Activated CD8-positive, alpha-beta memory T cell treated with anti-CD3 and anti-CD28 coated beads, Interleukin-2, amount 10 ng/mL, durations not matched to agents 7 days and 5 days (primary cell): ENCODE measurements around the gene COL23A1. TPM values are rescaled to one million over a fixed set of nuclear protein-coding genes. Genes with fewer than 3 reads are reported as not detected.

ENCODE experiments used
- ATAC-seq: fragments of 150-1000 bp; cut with Tn5 transposase; one replicate; pipeline ENCODE4 v1.10.0; 2021; ENCODE audit warnings: moderate library complexity
- CTCF ChIA-PET: fragments of 350-600 bp; sonication (Branson Sonifier 250); formaldehyde crosslinking; loops from one replicate; lab custom pipeline; 2021; ENCODE audit warnings: antibody characterized with exemption; lab: Charles Lee
- DNase-seq: peaks from one replicate; pipeline ENCODE4 v3.0.0-alpha.2; 2020
- H3K27ac Mint-ChIP-seq: one replicate; pipeline ENCODE4 v1.8.0; 2021; ENCODE audit warnings: mild to moderate bottlenecking, mixed read lengths
- H3K27me3 Mint-ChIP-seq: one replicate; pipeline ENCODE4 v1.8.0; 2021; ENCODE audit warnings: mixed read lengths
- H3K36me3 Mint-ChIP-seq: one replicate; pipeline ENCODE4 v1.8.0; 2021; ENCODE audit warnings: mild to moderate bottlenecking, mixed read lengths
- H3K4me1 Mint-ChIP-seq: one replicate; pipeline ENCODE4 v1.8.0; 2021; ENCODE audit warnings: mixed read lengths
- H3K4me3 Mint-ChIP-seq: one replicate; pipeline ENCODE4 v1.8.0; 2021; ENCODE audit warnings: mild to moderate bottlenecking, moderate library complexity, mixed read lengths
- H3K9me3 Mint-ChIP-seq: one replicate; pipeline ENCODE4 v1.8.0; 2022; ENCODE audit warnings: low read depth, mixed read lengths
- total RNA-seq, 2 experiments: library from RNA; stranded (reverse); gene quantifications; one replicate each; pipeline ENCODE4 v1.2.3, GENCODE V29; 2021

Gene COL23A1
- total RNA-seq, 2 experiments from 2014 or later = 0.18 to 0.19 TPM

DNA sequence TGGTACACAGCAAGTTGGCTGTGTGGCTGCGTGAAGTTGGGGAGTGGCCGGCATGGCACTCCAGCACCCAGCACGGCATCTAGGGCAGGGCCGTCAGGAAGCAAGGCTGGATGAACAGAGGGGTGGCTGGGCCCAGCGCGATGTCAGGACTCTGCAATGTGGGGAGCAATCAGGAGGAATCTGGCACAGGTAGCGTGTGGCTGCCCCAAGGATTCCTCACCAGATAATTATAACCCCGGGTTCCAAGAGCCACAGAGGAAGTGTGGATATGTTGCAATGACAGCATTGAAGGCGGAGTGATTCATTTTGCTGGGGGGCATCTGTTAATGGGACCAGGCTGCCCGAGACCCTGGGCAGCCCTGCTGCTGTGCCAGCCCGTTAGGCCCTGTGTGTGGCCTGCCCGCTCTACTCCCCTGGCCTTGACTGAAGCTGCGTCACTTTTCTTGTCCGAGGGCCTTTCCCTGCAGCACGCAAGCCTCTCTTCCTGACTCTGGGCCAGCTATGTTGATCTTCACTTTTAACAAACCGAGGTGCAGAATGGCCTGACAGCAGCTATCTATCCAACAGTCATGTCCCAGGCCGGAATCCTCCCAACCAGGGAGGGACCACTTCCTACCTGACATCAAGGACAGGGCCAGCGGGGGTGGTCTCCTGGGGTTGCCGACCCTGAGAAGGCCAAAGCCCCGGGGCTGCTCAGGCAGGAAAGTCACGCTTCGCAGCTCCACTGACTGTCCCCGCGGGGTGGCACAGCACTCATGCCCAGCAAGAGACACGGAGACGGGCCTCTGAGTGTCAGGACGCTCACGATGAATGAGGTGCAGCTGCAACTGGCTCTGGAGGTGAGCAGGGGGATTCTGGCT, 239.6 kb downstream of the COL23A1 start:
- no peak for ATAC-seq
- no peak overlapping the region for H3K27ac Mint-ChIP-seq
- H3K4me3 Mint-ChIP-seq = no peak overlapping the region
- no peaks in the 10 kb centered on the region for H3K9me3 Mint-ChIP-seq
- H3K27me3 Mint-ChIP-seq = peaks cover 2% of the 10 kb centered on the region
- no peaks in the 10 kb centered on the region for H3K4me1 Mint-ChIP-seq
- DNase-seq = no peak
- CTCF ChIA-PET = no interaction called here
- H3K36me3 Mint-ChIP-seq = no peaks in the 10 kb centered on the region

DNA sequence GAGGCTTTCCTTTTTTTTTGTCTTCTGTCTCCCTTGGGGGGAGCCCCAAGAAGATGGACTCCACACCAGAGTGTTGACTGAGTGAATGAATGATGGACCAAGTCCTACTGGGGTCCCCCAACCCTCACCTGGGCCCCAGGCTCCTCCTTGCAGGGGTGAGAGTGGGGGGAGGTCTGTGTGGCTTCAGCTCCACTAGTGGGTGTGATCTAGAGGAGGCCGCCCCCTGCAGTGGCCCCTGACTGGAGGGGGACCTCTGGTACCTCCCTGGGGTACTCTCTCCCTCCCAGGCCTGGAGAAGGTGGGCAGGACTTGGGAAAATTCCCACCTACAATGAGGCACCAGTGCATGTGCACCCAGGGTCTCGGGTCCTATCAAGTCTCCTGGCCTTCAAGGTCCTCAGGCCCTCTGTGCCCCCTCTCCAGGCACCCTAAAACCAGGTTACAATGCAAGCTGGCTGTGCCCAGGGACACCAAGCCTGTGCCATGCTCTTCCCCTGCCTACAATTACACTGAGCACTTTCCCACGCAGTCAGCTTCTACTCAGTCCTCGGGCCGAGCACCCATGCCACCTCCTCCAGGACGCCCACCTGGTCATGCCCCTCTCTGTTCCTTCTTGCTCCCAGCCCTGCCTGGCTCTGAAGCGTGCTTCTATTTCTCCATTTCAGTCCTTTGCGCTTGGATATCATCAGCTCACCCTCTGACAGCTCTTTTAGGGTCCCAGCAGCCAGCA, 240.4 kb downstream of the COL23A1 start:
- H3K36me3 Mint-ChIP-seq = no peaks in the 10 kb centered on the region
- no peaks in the 10 kb centered on the region for H3K4me1 Mint-ChIP-seq
- H3K27ac Mint-ChIP-seq = no peak overlapping the region
- no peak for ATAC-seq
- CTCF ChIA-PET = no interaction called here
- H3K9me3 Mint-ChIP-seq = no peaks in the 10 kb centered on the region
- H3K4me3 Mint-ChIP-seq = no peak overlapping the region
- H3K27me3 Mint-ChIP-seq = peaks cover 2% of the 10 kb centered on the region
- no peak for DNase-seq

DNA sequence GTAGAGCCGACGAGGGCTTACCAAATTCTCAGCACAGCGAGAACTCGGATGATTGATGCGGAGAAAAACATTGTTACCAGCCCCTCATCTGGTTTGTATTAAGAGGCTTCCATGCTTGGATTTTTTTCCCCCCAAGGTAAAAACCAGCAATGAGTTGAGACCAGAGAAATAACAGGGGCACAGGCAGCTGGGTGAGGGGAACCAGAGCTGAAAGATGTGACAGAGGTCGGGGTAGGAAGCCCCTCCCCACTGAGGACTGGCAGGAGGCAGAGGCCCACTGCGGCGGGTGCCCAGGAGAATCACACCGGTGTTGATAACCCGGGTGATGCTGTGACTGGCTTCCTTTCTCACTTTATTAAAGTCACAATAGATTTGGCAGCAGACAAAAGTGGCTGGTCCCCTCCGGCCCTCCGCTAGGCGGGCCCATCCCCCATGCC, 241.1 kb downstream of the COL23A1 start:
- DNase-seq = no peak
- H3K27ac Mint-ChIP-seq = no peak overlapping the region
- no peak overlapping the region for H3K4me3 Mint-ChIP-seq
- H3K9me3 Mint-ChIP-seq = no peaks in the 10 kb centered on the region
- no peaks in the 10 kb centered on the region for H3K4me1 Mint-ChIP-seq
- H3K36me3 Mint-ChIP-seq = no peaks in the 10 kb centered on the region
- no peak for ATAC-seq
- no peaks in the 10 kb centered on the region for H3K27me3 Mint-ChIP-seq
- CTCF ChIA-PET = no interaction called here

DNA sequence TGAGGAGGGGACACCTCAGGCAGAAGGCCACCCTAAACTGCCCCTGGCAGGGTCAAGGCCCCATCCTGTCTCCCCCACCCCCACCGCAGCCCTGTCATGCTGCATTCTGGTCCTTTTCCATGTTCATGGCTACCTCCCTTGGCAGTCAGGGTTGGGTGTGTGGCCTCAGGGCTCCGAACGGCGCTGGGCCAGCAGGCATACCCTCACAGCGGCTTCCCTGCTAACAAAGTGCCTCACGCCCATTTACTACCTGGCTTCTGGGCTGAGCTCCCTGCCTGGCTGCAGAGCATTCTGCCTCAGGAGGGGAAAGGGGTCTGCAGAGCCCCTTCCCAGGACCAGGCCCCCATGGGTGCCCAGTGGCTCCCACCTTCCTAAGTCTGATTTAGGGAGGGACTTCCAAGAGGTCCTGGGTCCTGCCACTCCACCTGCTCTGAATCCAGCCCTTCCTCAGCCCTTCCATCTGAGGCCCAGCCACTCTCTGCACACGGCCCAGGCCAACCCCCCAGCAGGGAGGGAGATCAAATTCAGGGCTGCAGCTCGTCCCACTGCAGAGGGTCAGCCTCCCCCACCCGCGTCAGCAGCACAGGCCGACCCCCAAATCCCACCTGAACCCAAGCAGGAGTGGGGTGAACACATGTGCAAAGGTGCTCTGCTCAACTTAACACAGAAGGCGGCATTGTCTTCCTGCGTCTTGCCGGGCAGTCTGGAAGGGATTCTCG, 241.7 kb downstream of the COL23A1 start:
- H3K4me3 Mint-ChIP-seq = no peak overlapping the region
- no peaks in the 10 kb centered on the region for H3K27me3 Mint-ChIP-seq
- no peaks in the 10 kb centered on the region for H3K36me3 Mint-ChIP-seq

DNA sequence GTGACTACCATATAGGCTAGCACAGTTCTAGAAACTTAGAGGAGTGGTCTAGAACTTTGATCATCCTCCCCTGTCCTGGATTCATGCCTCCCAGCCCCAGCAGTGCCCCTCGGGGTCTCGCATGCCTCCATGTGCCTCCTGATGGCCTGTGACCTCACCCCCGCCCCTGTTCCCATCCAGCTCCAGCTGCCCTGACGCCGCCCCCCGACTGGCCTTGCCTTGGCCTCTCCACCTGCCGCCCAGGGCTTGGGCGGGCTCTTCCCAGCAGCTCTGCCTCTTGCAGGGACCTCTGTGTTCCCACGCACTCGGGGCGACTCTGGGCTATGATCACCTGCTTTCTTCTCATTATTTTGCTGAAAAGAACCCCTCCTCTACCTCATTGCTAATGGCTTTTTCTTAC, 242.2 kb downstream of the COL23A1 start:
- H3K4me3 Mint-ChIP-seq = no peak overlapping the region
- no peak for ATAC-seq
- DNase-seq = no peak
- no peak overlapping the region for H3K27ac Mint-ChIP-seq
- no peaks in the 10 kb centered on the region for H3K9me3 Mint-ChIP-seq
- CTCF ChIA-PET = no interaction called here
- no peaks in the 10 kb centered on the region for H3K4me1 Mint-ChIP-seq
- no peaks in the 10 kb centered on the region for H3K36me3 Mint-ChIP-seq
- H3K27me3 Mint-ChIP-seq = no peaks in the 10 kb centered on the region

More for the DNA sequence above, 241.7 kb downstream of the COL23A1 start:
- no peaks in the 10 kb centered on the region for H3K4me1 Mint-ChIP-seq
- H3K9me3 Mint-ChIP-seq = no peaks in the 10 kb centered on the region
- ATAC-seq = no peak
- DNase-seq = no peak
- CTCF ChIA-PET = no interaction called here
- H3K27ac Mint-ChIP-seq = no peak overlapping the region

DNA sequence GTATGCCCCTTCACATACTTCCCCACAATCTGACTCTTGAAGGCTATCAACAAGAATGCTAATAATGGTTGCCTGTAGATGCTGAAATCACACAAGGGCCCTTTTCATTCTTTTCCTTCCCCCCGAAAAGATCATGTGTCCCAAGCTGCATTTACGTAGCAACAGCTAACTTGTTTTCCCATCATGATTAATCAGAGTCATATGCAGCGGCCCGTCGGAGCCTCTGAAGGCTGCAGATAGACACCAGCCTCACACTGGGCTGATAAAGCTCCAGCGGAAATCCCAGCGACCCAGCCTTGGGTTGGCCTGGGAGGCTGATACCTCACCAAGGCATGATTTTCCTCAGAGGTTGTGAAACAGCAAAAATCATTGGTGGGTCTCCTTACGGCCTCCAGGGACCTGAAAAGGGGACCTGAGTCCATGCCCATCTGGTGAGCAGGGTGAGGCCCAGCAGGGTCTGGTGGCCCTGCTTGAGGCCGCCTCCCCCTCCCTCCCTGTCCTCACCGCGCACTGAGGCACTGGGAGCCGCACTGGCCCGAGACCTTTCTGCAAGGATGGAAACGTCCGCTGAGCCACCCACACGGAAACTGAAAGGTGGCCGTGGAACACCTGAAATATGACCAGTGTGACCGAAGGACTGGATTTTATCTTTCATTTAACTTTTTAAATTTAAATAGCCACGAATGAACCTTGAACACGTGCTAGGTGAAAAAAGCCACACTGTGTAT, 243.4 kb downstream of the COL23A1 start:
- CTCF ChIA-PET = no interaction called here
- H3K4me3 Mint-ChIP-seq = no peak overlapping the region
- H3K9me3 Mint-ChIP-seq = no peaks in the 10 kb centered on the region

DNA sequence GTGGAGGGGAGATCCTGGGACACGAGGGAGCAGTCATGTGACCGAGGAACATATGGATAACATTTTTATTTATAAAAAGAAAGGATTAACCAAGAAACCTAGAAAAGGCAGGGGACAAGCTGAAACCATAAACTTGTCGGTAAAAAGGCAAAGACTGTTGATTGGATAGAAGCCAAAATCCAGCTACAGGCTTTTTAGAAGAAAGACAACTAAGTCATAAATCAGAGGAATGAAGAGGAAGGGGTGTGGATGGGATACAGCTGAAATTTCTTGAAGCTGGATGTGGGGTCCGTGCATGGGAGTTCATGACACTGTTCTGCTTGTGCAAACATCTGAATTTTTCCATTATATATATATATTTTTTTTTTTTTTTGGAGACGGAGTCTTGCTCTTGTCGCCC, 246.9 kb downstream of the COL23A1 start:
- no peaks in the 10 kb centered on the region for H3K36me3 Mint-ChIP-seq
- H3K27ac Mint-ChIP-seq = no peak overlapping the region
- CTCF ChIA-PET = no interaction called here
- H3K4me1 Mint-ChIP-seq = no peaks in the 10 kb centered on the region
- no peaks in the 10 kb centered on the region for H3K9me3 Mint-ChIP-seq
- ATAC-seq (no peak), DNase-seq (no peak)
- H3K27me3 Mint-ChIP-seq = peaks cover 3% of the 10 kb centered on the region
- no peak overlapping the region for H3K4me3 Mint-ChIP-seq

More for the DNA sequence above, 243.4 kb downstream of the COL23A1 start:
- no peak for DNase-seq
- Mint-ChIP-seq H3K27me3 (peaks cover 1% of the 10 kb centered on the region), H3K36me3 (no peaks in the 10 kb centered on the region), H3K27ac (no peak overlapping the region), H3K4me1 (no peaks in the 10 kb centered on the region)
- ATAC-seq = no peak

DNA sequence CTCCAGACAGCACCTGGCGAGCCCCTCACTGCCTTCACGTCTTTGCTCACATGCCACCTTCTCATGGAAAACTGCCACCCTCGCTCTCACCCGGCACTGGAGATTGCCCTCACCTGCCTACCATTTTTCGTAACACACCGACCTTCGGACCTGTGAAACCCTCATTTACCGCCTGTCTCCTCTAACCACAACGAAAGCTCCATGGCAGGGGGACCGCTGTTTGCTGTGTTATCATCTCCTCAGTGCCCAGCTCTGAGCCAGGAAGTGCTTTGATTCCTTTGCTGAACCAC, 248.4 kb downstream of the COL23A1 start:
- H3K36me3 Mint-ChIP-seq = no peaks in the 10 kb centered on the region
- ATAC-seq (no peak), DNase-seq (no peak)
- H3K4me3 Mint-ChIP-seq = no peak overlapping the region
- CTCF ChIA-PET = no interaction called here
- H3K4me1 Mint-ChIP-seq = no peaks in the 10 kb centered on the region
- H3K27ac Mint-ChIP-seq = no peak overlapping the region
- peaks cover 3% of the 10 kb centered on the region for H3K27me3 Mint-ChIP-seq
- no peaks in the 10 kb centered on the region for H3K9me3 Mint-ChIP-seq

DNA sequence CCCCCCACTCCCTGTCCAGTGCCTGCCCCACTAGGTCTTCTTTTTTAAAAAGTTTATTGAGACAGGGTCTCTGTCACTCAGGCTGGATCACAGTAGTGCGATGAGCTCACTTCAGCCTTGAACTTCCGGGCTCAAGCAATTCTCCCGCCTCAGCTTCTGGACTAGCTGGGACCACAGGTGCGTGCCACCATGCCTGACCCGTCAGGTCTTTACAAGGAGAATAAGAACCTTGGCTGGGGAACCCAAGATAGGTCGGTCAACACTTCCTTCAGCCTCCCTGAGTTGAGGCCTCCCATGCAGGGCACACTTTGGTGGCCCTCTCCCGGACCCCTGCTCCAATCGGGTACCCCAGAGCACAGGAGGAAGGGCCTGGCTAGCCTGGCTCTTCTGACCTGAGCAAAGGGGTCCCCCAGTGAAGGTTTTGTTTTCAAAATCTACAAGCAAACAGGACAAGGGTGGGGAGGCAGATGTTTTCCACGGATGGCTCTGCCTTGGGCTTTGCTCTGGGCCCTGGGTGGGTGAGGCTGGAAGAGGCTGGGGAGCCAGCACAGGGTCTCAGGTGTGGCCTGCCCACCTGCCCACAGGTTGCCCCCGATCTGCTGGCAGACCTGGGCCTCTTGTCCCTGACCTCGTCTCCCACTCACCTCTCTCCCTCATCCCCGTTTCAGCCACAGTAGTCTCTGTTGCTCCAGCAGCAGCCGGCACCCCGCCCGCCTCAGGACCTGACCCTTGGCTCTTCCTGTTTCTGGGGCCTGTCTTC, 248.9 kb downstream of the COL23A1 start:
- Mint-ChIP-seq H3K4me1 (no peaks in the 10 kb centered on the region), H3K36me3 (no peaks in the 10 kb centered on the region), H3K27ac (no peak overlapping the region), H3K27me3 (peaks cover 3% of the 10 kb centered on the region), H3K9me3 (no peaks in the 10 kb centered on the region), H3K4me3 (no peak overlapping the region)
- CTCF ChIA-PET = no interaction called here
- DNase-seq (no peak), ATAC-seq (no peak)

DNA sequence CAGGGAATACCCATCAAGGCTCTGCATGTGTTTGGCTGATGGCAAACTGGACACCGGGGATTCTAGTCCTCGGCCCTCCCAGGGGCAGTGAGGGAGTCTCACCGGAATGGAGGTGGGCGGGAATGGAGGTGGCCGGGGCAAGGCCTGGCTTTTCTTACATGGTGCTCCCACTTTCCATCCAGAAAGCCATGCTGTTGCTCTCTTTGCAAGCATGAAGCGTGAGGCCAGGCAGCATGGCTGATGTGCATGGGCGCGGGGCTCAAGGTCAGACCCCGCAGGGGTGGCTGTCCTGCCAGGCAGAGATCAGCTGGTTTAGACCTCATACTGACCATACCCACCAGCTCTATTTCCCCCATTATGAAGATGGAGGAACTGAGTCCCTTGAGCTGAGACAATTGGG, 249.6 kb downstream of the COL23A1 start:
- CTCF ChIA-PET = no interaction called here
- no peak for ATAC-seq
- peaks cover 3% of the 10 kb centered on the region for H3K27me3 Mint-ChIP-seq

DNA sequence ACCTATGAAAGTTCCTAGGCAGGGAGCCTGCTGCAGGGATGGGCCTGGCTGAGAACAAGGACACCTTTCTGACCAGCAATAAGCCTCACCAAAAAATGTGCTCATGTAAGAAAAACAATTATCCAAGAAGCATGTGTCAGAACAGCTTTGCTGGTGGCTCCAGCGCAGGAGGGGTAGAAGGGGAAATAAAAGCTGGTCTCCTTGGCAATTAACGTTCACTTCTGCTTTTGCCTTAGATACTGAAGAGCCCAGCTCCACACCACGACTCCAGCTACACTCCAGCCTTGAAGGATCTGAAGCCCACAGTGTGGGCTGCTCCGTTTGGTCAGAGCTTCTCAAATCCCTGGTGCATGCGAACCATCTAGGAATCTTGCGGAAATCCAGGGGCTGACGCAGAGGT, 250.0 kb downstream of the COL23A1 start:
- no peaks in the 10 kb centered on the region for H3K4me1 Mint-ChIP-seq
- H3K4me3 Mint-ChIP-seq = no peak overlapping the region
- no peaks in the 10 kb centered on the region for H3K36me3 Mint-ChIP-seq
- H3K27ac Mint-ChIP-seq = no peak overlapping the region
- H3K9me3 Mint-ChIP-seq = no peaks in the 10 kb centered on the region
- peaks cover 3% of the 10 kb centered on the region for H3K27me3 Mint-ChIP-seq
- CTCF ChIA-PET = no interaction called here
- ATAC-seq (no peak), DNase-seq (no peak)

More for the DNA sequence above, 249.6 kb downstream of the COL23A1 start:
- Mint-ChIP-seq H3K4me3 (no peak overlapping the region), H3K4me1 (no peaks in the 10 kb centered on the region), H3K9me3 (no peaks in the 10 kb centered on the region), H3K36me3 (no peaks in the 10 kb centered on the region), H3K27ac (no peak overlapping the region)
- DNase-seq = no peak

DNA sequence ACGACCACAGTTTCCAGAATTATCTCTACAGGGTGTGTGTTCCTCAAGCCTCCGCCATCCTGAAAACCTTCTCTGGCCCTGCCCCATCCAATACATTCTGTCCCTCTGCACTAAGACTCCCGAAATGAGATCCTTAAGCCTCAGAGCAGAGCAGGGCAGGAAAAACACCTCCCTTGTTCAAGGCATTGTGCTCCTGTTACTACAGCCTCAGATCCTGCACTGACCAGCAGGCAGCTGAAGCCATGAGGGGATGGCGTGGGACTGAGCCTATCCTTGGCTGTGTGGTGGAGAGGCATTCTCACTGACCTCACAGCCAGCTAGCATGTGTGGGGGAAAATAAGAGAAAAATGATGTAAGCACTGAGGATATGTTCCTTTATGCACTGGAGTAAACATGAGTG, 250.9 kb downstream of the COL23A1 start:
- CTCF ChIA-PET = no interaction called here
- H3K27ac Mint-ChIP-seq = no peak overlapping the region
- no peaks in the 10 kb centered on the region for H3K4me1 Mint-ChIP-seq
- H3K9me3 Mint-ChIP-seq = no peaks in the 10 kb centered on the region
- peaks cover 3% of the 10 kb centered on the region for H3K27me3 Mint-ChIP-seq
- no peaks in the 10 kb centered on the region for H3K36me3 Mint-ChIP-seq
- no peak for DNase-seq
- H3K4me3 Mint-ChIP-seq = no peak overlapping the region
- no peak for ATAC-seq

DNA sequence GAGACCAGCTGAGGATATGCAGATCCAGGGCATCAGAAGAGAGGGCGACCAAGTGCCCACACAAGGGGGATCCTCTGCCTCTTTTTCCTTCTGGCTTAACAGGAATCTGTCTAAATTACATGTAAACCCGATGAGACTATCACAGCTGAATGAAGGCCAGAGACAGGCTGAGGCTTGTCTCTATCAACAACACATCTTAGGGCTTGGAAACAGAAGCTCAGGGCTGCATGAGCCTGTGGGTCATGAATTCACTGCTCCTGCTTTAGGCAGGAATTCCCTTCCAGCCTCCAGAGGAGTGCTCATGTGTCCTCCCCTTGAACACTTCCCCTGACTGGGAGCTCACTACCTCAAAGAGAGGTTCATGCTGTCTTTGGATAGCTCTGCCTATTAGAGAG, 251.4 kb downstream of the COL23A1 start:
- Mint-ChIP-seq H3K9me3 (no peaks in the 10 kb centered on the region), H3K27ac (no peak overlapping the region), H3K4me1 (no peaks in the 10 kb centered on the region), H3K4me3 (no peak overlapping the region), H3K36me3 (no peaks in the 10 kb centered on the region), H3K27me3 (peaks cover 3% of the 10 kb centered on the region)
- DNase-seq (no peak), ATAC-seq (no peak)
- CTCF ChIA-PET = no interaction called here
